DMS79 (cell line): ENCODE data around the gene GTF3C2.
A peak's percentile ranks its signal among the peaks of the same experiment; 100 is the strongest.
"Not testable (repeated sequence)": the region's sequence is repeated elsewhere in the genome, so short reads cannot be mapped to it uniquely, and the experiment has no call there.

Experiments
- DNase-seq: peaks from one replicate; lab custom pipeline; 2025; lab: John Stamatoyannopoulos, UW

GTF3C2 gene

DNA sequence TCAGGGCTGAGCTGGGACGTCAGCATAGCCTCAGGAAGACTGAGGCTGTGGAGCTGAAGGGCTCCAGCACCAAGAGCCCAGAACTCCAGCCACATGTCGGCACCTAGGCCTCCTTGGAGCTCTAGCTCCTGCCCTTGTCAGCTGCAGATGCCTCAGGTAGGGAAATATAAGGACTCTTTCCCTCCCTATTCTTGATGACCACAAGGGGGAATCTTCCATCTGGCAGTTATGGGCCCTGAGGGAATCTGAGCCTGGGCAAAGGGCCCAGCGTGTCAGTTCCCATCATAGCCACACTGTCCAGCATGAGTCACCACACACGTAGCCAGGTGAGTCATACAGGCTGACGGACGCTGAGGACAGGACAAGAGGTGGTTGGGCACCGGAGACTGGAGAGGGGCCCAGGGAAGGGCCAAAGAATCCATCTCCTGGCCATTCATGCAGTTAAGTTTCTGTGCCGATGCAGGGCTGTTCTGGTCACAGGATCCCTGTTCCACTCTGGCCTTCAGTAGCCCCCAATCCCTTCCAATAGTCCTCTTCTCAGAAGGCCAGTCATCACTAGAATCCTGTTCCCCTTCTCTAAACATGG is 35.5 kb downstream of the GTF3C2 start:
- no peak for DNase-seq

DNA sequence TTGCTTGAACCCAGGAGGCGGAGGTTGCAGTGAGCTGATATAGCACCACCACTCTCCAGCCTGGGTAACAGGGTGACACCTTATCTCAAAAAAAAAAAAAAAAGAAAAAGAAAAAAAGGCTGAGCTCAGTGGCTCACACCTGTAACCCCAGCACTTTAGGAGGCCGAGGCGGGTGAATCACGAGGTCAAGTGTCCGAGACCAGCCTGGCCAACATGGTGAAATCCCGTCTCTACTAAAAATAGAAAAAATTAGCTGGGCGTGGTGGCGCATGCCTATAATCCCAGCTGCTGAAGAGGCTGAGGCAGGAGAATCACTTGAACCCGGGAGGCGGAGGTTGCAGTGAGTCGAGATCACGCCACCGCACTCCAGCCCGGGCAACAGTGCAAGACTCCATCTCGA is 36.7 kb downstream of the GTF3C2 start:
- DNase-seq: not testable (repeated sequence)

DNA sequence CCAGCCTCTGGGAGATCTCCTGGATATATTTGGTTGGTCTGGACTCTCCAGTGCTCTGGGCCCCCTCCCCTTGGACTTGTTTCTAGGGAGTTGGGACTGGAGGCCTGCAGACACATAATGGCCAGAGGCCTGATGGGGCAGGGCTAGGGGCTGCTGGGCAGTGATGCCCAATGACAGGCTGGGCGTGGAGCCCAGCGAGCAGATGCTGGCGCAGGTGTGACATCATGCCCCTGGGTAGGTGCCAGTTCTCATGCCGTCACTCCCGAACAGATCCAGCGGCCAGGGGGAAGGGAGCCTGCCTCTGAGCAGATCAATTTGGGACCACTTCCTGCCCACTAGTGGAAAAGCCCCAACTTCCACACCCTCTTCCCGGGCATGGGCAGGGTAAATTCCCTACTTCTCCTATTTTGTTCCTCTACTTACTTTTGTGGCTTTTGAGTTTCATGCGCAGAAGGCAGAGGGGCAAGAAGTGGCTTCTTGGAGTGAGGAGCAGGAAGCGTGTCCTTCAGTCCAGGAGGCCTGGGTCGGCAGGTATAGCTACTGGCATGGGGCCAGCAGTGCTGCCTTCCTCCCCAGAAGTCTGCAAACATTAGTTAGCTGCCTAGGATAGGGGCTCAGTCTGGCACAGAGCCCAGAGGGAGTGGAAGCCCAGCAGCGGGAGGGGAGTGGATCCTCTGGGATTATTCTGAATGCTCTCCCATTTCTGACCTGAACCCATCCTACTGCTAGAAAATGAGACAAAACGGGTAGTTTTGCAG is 39.7 kb downstream of the GTF3C2 start:
- peak; percentile 61 for DNase-seq

DNA sequence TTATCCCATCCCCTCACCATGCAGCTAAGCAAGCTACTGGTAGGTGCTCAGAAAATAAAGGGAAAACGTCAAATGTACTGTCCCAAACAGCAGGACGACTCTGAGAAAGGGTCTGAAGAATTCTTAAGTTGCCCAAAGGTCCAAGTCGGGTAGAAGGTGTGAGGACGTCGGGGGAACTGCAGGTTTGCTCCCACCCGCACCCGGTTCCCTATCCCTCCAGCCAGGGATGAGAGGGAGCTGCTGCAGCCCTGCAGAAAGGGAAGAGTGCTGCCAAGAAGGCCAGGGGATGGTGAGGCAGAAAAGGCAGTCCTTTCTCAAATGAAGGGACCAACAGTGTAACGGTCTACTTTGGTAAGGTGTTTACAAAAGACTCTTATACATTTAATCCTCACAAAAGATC is 41.4 kb downstream of the GTF3C2 start:
- no peak for DNase-seq

DNA sequence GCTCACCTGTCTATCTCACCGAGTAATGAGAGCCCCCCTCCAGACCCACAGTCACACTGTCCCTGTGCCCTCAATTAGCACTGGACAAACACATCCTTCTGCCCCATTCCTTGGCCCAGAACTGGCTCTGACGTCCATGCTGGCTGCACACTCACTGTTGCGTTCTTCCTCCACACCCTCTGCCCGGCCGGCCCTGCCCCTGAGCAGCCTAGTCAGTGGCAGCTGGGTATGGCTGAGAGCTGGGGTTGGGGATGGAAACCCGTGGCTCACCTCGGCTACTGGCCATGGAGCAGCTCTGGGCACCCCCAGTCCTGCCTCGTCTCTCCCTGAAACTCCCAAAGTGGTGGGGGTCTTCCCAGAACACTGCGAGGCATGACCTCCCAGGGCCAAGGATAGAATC is 41.9 kb downstream of the GTF3C2 start:
- no peak for DNase-seq

DNA sequence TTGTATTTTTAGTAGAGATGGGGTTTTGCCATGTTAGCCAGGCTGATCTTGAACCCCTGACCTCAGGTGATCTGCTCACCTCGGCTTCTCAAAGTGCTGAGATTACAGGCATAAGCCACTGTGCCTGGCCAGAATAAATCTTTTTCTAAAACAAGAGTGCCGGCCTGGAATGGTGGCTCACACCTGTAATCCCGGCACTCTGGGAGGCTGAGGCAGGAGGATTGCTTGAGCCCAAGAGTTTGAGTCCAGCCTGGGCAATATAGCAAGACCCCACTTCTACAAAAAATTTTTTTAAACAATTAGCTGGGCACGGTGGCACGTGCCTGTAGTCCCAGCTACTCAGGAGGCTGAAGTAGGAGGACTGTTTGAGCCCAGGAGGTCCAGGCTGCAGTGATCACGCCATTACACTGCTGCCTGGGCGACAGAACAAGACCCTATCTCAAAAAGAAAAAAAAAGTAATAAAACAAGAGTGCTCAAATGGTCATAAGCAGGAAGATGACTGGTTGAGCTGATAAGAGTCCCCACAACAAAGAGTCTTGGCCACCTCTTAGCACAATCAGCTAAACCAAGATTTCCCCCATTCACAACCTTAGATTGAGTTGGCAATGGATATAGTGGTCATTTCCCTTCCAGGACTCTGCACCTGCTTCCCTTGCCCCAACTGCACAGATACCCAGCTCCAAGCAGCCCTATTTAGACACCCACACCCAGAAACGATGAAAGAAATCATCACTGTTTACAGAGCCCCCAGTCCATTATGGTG is 42.5 kb downstream of the GTF3C2 start:
- no peak for DNase-seq

DNA sequence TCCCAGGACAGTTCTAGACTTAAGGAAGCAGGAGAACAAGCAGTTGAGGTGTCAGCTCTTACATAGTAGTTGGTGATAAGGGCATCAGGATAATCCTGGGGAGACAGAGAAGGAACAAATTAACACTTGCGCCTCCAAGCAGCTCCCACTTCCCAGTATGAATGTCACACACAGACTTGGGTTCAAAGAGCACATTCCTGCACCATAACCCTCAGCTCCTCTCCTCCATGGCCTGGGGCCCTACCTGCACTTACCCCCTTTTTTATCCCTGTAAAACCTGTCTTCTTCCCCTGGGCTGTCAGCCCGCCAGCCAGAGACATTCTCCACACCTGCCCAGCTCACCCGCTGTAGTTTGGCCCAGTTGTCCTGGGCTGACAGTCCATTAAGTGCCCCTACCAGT is 44.4 kb downstream of the GTF3C2 start:
- no peak for DNase-seq

DNA sequence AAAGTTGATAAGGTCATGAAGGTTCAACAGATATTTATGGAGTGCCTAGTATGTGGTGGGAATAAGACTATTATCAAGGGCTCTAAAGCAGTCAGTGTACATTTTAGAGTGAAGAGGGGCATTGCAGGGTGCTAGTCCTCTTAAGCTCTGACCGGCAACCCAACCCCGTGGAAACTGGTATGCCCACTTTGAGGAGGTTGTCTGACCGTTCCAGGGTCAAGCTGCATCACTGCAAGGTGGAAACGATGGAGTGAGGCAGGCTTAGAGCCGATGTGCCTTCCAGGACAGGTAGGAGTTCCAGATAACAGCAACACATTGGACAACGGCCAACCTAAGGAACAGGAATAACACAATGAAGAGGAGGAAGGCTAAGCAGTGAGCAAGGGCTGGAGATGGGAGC is 46.9 kb downstream of the GTF3C2 start:
- no peak for DNase-seq

DNA sequence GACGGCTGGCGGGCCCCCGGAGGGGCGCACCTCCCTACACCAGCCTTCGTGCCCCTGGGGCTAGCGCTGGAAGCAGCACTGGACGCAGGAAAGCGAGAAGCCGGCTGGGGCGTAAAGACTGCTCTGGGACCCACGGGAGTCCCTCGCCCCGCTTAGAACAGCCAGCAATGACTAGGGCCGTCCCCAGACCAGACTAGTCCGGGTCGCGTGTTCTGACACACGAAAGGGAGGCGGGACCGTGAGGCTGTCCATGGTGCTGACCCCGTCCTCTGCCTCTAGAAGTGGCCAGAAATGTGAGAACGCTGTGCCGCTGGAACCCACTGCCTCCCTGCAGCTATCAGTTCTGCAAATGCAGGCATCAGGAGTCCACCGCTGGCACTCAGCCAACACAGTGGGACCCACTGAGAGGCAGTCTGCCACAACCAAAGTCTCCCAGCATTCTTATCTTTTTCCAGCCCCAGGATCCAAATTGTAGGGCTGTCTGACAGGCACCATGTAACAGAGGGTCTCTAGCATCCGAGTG is 48.1 kb downstream of the GTF3C2 start, which contains the start of gene UCN:
TSS of gene UCN (minus strand) at position 87 of the 523 bp plus-strand sequence. CDS start 550 bp downstream, outside the sequence.
- no peak for DNase-seq

DNA sequence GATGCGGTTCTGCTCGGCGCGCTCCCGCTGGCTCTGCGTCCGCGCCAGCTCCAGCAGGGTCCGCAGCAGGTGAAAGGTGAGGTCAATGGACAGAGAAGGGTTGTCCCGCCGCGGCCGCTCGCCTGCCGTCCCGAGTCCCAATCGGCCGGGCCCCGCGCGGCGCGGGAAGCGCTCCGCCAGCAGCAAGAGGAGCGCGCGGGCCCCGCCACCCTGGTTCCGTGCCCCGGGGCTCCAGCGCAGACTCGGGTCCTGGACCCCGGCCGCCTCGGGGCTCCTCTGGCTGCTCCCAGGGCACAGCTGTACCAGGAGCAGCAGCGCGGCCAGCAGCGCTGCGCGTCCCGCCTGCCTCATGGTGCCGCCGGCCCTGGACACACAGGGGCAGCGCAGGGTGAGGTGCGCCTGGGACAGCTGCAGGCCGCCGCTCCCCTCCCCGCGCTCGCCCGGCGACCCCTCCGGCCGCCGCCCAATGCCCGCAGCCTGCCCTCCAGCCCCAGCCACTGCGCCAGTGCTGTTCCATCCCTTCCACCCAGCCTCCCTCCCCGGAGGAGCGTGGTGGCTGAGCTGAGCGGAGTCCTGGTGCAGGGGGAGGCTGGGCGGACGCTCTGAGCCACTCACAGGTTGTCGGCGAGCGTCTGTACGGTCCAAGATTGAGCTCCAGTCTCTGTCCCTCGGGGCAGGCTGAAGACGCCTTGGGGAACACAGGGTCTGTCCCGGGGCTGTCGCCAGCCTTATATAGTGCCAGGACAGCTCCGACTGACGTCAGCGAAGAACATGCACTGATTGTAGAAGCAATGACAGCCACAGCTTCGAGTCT is 48.8 kb downstream of the GTF3C2 start:
- DNase-seq: no peak

DNA sequence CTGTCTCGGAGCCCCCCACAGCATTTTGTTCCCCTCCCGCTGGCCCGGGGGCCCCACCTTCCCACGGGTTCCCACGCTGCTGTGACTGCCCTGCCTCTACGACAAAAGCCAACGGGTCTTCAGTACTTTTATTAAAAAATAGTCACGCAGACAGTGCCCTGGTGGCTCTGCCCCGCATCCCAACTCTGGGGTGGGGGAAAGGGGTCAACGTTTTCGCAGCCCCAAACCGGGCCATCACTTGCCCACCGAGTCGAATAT is 49.3 kb downstream of the GTF3C2 start:
- no peak for DNase-seq

DNA sequence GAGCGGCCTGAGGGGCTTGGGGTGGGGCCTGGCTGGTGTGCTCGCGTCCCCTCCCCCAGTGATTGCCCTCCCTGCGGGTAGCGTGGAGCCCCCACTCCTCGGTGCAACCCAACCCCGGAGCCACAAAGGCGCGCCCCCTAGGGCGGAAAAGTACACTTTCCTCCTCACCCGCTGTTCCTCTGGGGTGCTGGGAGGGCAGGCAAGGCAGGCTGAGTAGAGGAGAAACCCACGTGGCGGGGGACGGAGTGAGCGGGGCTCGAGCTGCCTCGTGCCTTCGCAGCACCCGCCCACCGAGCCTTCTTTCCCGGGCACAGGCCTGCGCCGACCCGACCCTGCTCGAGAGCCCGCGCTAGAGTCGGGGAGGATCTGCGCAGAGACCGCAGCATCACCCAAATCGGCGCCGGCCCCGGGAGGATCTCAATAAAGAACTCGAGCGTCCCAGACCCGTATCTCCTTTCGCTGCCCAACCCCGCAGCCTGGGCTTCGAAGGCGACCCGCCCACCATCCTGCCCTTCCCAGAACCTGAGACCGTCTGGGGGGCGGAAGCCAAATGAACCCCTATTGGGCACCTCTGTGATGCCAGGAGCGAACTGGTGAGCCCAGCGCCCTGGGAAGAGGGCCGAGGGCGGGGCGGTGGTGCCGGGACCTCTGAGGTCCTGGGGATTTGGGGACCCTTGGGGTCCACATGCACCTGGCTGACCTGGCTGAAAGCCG is 49.8 kb downstream of the GTF3C2 start:
- no peak for DNase-seq

DNA sequence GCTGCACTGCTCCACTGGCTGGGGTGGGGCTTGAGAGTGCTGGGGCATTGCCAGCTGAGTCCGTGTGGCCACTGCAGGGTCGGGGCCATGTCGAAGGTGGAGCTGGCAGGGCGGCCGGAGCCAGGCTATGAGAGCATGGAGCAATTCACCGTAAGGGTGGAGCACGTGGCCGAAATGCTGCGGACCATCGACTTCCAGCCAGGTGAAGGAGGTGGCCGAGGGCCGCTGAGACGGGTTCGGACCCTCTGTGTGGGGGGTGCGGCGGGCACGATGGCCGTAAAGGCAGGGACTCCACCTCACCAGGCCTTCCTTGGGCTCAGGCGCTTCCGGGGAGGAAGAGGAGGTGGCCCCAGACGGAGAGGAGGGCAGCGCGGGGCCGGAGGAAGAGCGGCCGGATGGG is 50.4 kb downstream of the GTF3C2 start:
- no peak for DNase-seq

DNA sequence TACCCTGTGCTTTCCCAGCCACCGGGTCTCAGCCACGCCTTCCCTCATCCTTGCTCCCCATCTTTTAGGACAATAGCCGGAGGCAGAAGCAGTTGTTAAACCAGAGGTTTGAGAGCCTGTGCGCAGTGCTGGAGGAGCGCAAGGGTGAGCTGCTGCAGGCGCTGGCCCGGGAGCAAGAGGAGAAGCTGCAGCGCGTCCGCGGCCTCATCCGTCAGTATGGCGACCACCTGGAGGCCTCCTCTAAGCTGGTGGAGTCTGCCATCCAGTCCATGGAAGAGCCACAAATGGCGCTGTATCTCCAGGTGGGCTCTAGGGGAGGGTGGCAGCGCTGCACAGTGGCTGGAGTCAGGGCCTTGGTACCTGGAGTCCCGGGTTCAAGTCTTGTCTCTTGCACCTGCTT is 51.0 kb downstream of the GTF3C2 start:
- no peak for DNase-seq

DNA sequence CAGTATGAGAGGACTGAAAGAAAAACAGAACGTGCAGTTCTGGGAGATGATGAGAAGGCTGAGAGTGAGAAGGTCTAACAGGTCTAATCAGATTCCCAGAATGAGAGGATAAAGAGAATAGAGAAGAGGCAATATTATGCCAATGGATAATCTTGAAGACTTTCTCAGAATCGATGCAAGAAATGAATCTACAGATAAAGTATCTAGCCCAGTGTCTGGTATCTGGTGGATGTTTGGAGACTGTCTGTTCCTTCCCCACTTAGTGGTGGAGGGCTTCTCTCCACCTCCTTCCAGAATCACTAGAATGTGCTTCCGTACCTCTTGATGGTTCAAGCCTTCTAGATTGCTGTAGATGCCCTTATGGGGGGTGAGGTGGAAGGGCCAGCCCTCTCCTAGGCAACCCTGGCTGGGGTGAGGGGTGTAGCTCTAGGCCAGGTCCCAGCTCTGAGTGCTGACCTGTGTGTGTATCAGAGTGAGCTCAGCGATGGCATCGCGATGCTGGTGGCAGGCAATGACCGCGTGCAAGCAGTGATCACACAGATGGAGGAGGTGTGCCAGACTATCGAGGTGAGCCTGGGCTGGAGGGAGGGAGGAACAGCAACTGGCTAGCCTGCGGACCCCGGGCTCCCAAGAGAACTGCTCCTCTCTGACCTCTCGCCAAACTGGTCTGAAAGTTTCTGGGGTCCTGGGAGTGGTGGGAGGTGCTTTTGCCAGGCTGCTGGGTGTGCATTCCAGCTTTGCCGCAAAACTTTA is 51.9 kb downstream of the GTF3C2 start:
- DNase-seq: no peak

DNA sequence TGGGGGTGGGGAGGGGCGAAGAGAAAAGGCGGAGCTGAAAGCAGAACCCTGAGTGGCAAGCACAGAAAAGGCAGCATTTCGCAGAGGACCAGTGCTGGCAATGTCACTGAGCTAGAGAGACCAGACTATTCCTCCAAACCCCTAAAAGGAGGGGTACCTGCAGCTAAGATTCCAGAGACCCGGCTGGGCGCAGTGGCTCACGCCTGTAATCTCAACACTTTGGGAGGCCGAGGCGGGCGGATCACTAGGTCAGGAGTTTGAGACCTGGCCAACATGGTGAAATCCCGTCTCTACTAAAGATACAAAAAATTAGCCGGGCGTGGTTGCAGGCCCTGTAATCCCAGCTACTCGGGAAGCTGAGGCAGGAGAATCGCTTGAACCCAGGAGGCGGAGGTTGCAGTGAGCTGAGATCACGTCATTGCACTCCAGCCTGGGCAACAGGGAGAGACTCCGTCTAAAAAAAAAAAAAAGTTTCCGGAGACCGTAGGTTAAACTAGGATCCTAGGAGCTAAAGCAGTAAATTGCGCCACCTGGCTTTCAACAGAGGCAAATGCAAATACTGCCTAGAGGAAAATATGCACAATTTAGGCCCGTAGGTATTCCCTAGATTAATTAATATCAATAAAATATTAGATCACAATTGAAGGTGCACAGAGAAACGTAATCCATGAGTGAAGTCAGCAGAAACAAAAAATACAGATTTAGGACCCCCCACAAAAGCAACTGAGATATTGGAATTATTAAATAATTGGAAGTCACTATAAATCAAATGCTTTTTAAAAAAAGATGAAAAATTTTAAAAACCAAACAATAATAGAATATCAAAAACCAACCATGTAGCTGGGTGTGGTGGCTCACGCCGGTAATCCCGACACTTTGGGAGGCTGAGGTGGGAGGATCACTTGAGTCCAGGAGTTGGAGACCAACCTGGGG is 53.2 kb downstream of the GTF3C2 start:
- peak; percentile 54 for DNase-seq

DNA sequence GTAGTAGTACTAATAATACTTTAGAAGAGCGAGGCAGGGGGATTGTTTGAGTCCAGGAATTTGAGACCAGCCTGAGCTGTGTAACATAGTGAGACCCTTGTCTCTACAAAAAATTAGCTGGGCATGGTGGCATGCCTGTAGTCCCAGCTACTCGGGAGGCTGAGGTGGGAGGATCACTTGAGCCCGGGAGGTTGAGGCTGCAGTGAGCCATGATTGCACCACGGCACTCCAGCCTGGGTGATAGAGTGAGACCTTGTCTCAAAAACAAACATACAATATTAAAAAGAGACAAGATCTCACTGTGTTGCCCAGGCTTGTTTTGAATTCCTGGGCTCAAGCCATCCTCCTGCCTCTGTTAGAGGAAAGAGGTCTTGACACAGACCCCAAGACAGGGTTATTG is 56.0 kb downstream of the GTF3C2 start:
- not testable (repeated sequence) for DNase-seq

DNA sequence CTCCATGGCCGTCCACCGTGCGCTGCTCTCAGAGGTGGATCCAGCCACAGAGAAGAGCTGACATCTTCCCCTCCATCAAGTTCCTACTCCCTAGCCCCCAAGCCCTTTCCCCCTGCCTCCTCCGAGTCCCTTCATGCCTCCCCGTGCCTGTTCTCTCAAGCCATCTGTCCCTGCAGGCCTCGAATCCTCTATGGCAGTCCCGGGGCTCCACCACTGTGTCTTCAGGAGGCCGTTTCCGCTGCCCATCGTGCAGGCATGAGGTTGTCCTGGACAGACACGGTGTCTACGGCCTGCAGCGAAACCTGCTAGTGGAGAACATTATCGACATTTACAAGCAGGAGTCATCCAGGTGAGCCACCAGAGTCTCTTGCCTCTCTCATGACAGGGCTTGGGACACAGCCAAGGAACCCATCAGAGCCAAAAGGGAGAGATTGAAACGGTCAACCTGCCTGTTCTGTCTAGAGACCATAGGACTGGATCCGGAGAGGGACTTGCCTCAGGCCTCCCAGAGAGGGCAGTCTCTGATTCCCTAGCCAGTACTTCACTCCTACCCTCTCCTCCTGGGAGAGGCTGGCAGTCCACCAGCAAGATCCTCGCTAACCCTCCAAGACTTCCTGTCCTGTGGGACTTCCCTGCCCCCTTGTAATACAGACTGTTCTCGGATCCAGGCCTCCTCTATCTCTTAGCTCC is 58.0 kb downstream of the GTF3C2 start:
- DNase-seq: peak; percentile 17

DNA sequence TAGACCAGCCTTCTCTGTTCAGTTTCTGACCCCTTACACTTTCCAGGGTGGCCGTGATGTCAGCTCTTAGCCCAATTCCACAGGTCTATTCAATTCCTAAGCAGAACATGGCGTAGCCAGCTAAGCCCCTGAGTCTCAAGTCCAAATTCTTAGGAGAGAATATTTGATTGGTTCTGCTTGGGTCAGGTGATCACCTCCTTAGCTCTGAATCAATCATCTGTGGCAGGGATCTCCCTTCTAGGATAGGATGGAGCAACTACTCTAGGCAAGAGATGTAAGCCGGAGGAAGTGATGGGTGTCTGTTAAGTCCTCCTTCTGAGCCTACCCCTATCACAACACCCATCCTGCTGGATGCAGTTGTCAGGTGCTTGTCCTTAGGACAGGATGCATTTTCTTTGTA is 59.4 kb downstream of the GTF3C2 start:
- no peak for DNase-seq
